Uterus (tissue), 4 donors: Measurements from ENCODE around the gene PLEKHM3. TPM values are rescaled to one million over a fixed set of nuclear protein-coding genes. Genes with fewer than 3 reads are reported as not detected.

Experiments
- DNase-seq, 2 donors: peaks; one replicate each; pipeline ENCODE4 v3.0.0-alpha.2; 2019 to 2020
- H3K27ac ChIP-seq, 2 donors: fragments of 200-600 bp; sonication (generic); 1 replicate in 1 of 2; 2 replicates in 1 of 2; pipeline ENCODE4 v1.5.1; 2016 to 2018
- H3K27me3 ChIP-seq, 2 donors: fragments of 200-600 bp; sonication (generic); one replicate each; pipeline ENCODE4 v1.5.1; 2018 to 2019; ENCODE audit warnings: control low read depth in 1 of 2
- H3K36me3 ChIP-seq, 2 donors: fragments of 200-600 bp; sonication (generic); one replicate each; pipeline ENCODE4 v1.5.1; 2019; ENCODE audit warnings: control low read depth in 1 of 2
- H3K4me1 ChIP-seq, 2 donors: fragments of 200-600 bp; sonication (generic); one replicate each; pipeline ENCODE4 v1.5.1; 2018 to 2019; ENCODE audit warnings: control low read depth in 1 of 2
- H3K4me3 ChIP-seq, 2 donors: fragments of 200-600 bp; sonication (generic); 1 replicate in 1 of 2; 2 replicates in 1 of 2; pipeline ENCODE4 v1.5.1; 2018 to 2019; ENCODE audit warnings: mild to moderate bottlenecking in 1 of 2
- H3K9me3 ChIP-seq, 2 donors: fragments of 200-600 bp; sonication (generic); one replicate each; pipeline ENCODE4 v1.5.1; 2019; ENCODE audit warnings: control low read depth in 1 of 2
- POLR2A ChIP-seq, 2 donors: fragments of 450-650 bp; IDR thresholded peaks; one replicate each; pipeline ENCODE4 v1.6.1; 2016; ENCODE audit warnings: antibody characterized with exemption in 2 of 2, mild to moderate bottlenecking in 1 of 2, moderate library complexity in 1 of 2
- intact Hi-C: fragments of 100-400 bp; cut with DNase I; formaldehyde crosslinking; loops from one replicate; pipeline ENCODE4 v1.15.1; 2023; ENCODE audit warnings: low total_unique reads
- total RNA-seq, 4 donors: library from RNA; depleted of rRNA in 3 of 4; stranded (reverse); fragments of >200 nt in 3 of 4; gene quantifications; one replicate each; pipeline versions ENCODE4 v1.1.0 to v1.2.4, GENCODE V29; 2014 to 2023
- TF ChIP-seq, protein P1 (sequence below), 4 experiments: fragments of 200-600 bp in 2 of 4; fragments of 450-650 bp in 2 of 4; sonication (generic) in 2 of 4; IDR thresholded peaks; one replicate each; pipeline ENCODE4 v1.5.1; 2016 to 2019; ENCODE audit warnings: antibody characterized with exemption in 4 of 4, mild to moderate bottlenecking in 2 of 4, moderate library complexity in 1 of 4
- donor health status: DM: yes; HTN: yes; CAD: no.

The PLEKHM3 gene
- total RNA-seq, 4 donors from 2014 or later, result 20.5 to 43.4 (median 21.6) TPM

DNA sequence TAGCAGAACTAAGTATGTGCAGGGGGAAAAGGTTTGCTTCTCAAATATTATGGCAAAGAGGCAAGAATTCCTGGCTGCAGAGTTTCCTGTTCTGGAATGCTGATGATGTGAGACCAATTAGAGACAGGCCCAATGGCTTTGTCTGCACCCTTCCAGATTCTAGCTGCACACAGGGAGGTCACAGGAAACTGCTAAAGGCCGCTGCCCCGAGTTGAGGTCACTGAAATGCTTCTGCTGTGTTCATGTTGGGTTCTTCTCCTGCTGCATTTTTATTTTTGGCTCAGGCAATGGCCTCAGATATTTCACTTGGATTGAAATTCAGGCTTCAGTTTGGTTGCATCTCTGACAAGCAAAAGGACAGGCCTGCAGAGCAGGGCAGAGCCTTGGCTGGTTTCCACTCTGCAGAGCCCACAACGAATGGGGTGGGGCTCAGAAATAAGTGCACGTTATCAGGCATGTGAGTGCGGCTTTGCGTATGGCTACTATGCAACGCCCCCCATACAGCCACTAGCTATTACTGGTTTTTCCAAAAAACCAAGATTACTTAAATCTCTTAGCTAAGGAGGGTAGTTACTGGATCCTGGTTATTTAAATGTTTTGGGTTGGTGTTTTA, 188.7 kb downstream of the PLEKHM3 start:
- no peak for TF ChIP-seq POLR2A (IDR thresholded peaks at IDR 0.05)
- TF ChIP-seq, protein P1, sequence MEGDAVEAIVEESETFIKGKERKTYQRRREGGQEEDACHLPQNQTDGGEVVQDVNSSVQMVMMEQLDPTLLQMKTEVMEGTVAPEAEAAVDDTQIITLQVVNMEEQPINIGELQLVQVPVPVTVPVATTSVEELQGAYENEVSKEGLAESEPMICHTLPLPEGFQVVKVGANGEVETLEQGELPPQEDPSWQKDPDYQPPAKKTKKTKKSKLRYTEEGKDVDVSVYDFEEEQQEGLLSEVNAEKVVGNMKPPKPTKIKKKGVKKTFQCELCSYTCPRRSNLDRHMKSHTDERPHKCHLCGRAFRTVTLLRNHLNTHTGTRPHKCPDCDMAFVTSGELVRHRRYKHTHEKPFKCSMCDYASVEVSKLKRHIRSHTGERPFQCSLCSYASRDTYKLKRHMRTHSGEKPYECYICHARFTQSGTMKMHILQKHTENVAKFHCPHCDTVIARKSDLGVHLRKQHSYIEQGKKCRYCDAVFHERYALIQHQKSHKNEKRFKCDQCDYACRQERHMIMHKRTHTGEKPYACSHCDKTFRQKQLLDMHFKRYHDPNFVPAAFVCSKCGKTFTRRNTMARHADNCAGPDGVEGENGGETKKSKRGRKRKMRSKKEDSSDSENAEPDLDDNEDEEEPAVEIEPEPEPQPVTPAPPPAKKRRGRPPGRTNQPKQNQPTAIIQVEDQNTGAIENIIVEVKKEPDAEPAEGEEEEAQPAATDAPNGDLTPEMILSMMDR (IDR thresholded peaks at IDR 0.05), result no peak
- no peaks in the 10 kb centered on the region for H3K4me1 ChIP-seq

DNA sequence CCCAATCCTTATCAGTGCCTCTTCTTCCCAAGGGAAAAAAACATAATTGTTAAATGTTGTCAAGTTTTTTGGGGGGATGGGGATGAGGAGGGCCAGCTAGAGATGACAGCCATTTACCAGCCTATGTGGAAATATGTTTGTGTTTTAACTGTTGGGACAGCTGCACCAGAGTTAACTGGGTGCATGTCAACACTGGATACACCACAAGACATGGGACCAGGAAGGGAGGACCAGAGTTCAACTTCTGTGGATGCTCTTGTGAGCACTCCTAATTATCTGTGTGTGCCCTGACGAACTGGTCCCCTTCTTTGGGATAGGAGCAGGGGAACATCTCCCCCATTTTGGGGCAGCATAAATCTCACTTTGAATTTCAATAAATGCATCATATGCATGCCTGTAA, 189.5 kb downstream of the PLEKHM3 start:
- no peak for DNase-seq
- H3K36me3 ChIP-seq, result no peaks in the 10 kb centered on the region
- H3K4me1 ChIP-seq, result no peaks in the 10 kb centered on the region
- H3K27ac ChIP-seq, result no peak overlapping the region
- no peaks in the 10 kb centered on the region for H3K9me3 ChIP-seq
- no peak for TF ChIP-seq POLR2A (IDR thresholded peaks at IDR 0.05)
- TF ChIP-seq, protein P1 (IDR thresholded peaks at IDR 0.05), result no peak
- intact Hi-C loops, result no loop called here
- H3K27me3 ChIP-seq, result no peaks in the 10 kb centered on the region
- no peak overlapping the region for H3K4me3 ChIP-seq

More for the DNA sequence above, 188.7 kb downstream of the PLEKHM3 start:
- no peak for DNase-seq
- no peaks in the 10 kb centered on the region for H3K36me3 ChIP-seq
- H3K27me3 ChIP-seq, result no peaks in the 10 kb centered on the region
- intact Hi-C loops, result no loop called here
- no peak overlapping the region for H3K4me3 ChIP-seq
- H3K9me3 ChIP-seq, result no peaks in the 10 kb centered on the region
- no peak overlapping the region for H3K27ac ChIP-seq

DNA sequence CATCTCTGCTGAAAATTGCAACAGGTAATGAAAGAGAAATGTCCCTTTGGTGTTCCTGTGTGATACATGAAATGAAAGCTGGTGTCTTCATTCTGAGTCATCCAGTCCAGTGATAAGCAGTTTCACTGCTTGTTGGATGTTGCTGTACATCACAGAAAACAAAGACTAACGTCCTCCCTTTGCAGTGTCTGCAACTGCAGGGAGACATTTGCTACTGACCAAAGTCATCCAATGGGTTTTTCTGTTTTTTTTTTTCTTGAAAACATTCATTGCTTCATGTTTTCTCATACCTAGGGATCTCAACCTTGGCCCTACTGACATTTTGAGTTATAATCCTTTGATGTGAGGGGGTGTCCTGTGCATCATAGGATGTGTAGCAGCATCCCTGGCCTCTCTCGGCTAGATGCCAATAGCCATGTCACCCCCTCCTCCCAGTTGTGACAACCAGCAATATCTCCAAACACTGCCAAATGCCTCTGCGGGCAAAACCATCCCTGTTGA, 192.0 kb downstream of the PLEKHM3 start:
- Histone ChIP-seq H3K36me3 (no peaks in the 10 kb centered on the region), H3K4me1 (no peaks in the 10 kb centered on the region), H3K27ac (no peak overlapping the region), H3K4me3 (no peak overlapping the region), H3K27me3 (no peaks in the 10 kb centered on the region), H3K9me3 (no peaks in the 10 kb centered on the region)
- DNase-seq, result no peak
- intact Hi-C loops, result no loop called here
- no peak for TF ChIP-seq POLR2A (IDR thresholded peaks at IDR 0.05)
- TF ChIP-seq, protein P1 (IDR thresholded peaks at IDR 0.05), result no peak

DNA sequence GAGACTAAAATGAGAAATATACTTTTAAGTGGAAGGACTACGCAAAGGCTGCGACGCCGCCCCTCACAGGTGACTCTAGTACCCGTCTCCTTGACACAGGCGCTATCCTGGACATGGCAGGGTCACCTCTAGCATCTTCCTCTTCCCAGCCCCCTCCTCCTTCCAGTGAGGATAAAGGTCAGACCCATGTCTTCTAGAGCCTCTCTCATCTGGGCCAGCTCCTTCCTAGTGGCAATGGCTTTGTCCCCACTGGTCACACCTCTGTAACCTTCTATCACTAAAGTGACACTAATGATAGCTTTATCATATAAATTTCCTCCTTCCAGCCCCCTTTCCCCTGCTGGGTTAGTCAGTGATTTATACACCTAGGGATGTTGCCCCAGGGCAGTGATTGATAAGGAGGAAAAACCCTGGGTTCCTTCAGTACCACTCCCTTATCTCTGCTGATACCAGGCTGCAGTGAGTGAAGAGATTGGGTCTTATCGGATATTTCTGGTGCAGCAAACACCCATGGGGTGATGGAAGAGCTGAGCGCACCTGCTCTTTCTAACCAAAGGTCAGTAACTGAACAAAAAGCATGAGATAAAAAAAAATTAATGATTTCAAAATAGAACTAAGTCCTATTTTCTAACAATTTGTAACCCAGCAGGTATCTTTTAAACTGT, 193.6 kb downstream of the PLEKHM3 start:
- Histone ChIP-seq H3K4me1 (no peaks in the 10 kb centered on the region), H3K27me3 (no peaks in the 10 kb centered on the region), H3K36me3 (no peaks in the 10 kb centered on the region), H3K9me3 (no peaks in the 10 kb centered on the region), H3K4me3 (no peak overlapping the region), H3K27ac (no peak overlapping the region)
- intact Hi-C loops, result no loop called here
- DNase-seq, result no peak
- TF ChIP-seq POLR2A (IDR thresholded peaks at IDR 0.05), result no peak
- TF ChIP-seq, protein P1 (IDR thresholded peaks at IDR 0.05), result no peak

DNA sequence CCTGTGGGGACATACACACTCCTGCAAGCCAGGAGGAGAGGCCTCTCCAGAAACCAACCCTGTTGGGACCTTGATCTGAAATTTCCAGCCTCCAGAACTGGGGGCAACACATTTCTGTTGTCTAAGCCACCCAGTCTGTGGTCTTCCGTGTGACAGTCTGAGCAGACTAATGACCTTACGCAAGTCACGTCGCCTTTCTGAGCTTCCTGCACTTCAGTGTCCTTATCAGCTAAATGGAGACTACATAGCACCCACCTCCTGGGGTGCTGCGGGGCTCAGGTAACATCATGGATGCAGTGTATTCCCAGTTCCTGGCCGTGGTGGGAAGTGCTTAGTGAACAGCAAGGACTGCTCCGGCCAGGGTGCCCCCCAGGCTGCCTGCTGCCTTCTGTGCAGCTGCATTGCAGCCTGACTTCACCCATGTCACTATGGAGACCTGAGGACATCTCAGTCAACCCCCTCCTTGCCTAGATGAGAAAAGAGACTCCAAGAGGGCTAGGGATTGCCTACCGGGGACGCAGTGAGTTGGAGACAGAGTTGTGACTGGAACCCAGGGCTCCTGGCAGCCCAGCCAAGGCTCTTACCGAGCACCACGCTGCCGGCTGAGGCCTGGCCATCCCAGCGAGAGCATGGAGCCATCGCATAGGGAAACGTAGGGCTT, 194.4 kb downstream of the PLEKHM3 start:
- no peak for TF ChIP-seq POLR2A (IDR thresholded peaks at IDR 0.05)
- TF ChIP-seq, protein P1 (IDR thresholded peaks at IDR 0.05), result no peak
- H3K9me3 ChIP-seq, result no peaks in the 10 kb centered on the region
- no peaks in the 10 kb centered on the region for H3K27me3 ChIP-seq
- H3K27ac ChIP-seq, result no peak overlapping the region
- H3K4me1 ChIP-seq, result no peaks in the 10 kb centered on the region
- H3K36me3 ChIP-seq, result no peaks in the 10 kb centered on the region
- no peak overlapping the region for H3K4me3 ChIP-seq
- DNase-seq, result no peak
- intact Hi-C loops, result no loop called here
